KMS-11 (cell line): ENCODE data around the gene BRD7.

ENCODE experiments used
- H2AFZ ChIP-seq: fragments of 200-600 bp; sonication (generic); 2 replicates; pipeline ENCODE4 v1.6.1; 2016; ENCODE audit warnings: antibody characterized with exemption, mixed run types, low read depth
- H3K27ac ChIP-seq: fragments of 200-600 bp; sonication (generic); 2 replicates; pipeline ENCODE4 v1.6.1; 2016; ENCODE audit warnings: mild to moderate bottlenecking, mixed run types
- H3K27me3 ChIP-seq: fragments of 200-600 bp; sonication (generic); 2 replicates; pipeline ENCODE4 v1.6.1; 2017; ENCODE audit warnings: mild to moderate bottlenecking, low read depth, mixed run types, moderate library complexity; ENCODE audit not compliant: insufficient read depth
- H3K36me3 ChIP-seq: fragments of 200-600 bp; sonication (generic); 2 replicates; pipeline ENCODE4 v1.6.1; 2017; ENCODE audit warnings: mild to moderate bottlenecking, mixed run types; ENCODE audit not compliant: insufficient read depth
- H3K4me1 ChIP-seq: fragments of 200-600 bp; sonication (generic); 2 replicates; pipeline ENCODE4 v1.6.1; 2016; ENCODE audit warnings: mild to moderate bottlenecking, low read depth, mixed run types; ENCODE audit not compliant: poor library complexity, severe bottlenecking
- H3K4me2 ChIP-seq: fragments of 200-600 bp; sonication (generic); 2 replicates; pipeline ENCODE4 v1.7.0; 2016; ENCODE audit warnings: mild to moderate bottlenecking, mixed run types
- H3K4me3 ChIP-seq: fragments of 200-600 bp; sonication (generic); IDR thresholded peaks from 2 replicates; pipeline ENCODE4 v1.6.1; 2017; ENCODE audit warnings: low read depth, low read length, mixed read lengths; ENCODE audit not compliant: insufficient read depth
- H3K79me2 ChIP-seq: fragments of 200-600 bp; sonication (generic); 2 replicates; pipeline ENCODE4 v1.6.1; 2016; ENCODE audit warnings: low read depth, mixed run types; ENCODE audit not compliant: insufficient read depth
- H3K9ac ChIP-seq: fragments of 200-600 bp; sonication (generic); 2 replicates; pipeline ENCODE4 v1.6.1; 2016; ENCODE audit warnings: mild to moderate bottlenecking, mixed run types
- H4K20me1 ChIP-seq: fragments of 200-600 bp; sonication (generic); 2 replicates; pipeline ENCODE4 v1.6.1; 2016; ENCODE audit warnings: mild to moderate bottlenecking, mixed run types; ENCODE audit not compliant: insufficient read depth
- TF ChIP-seq, protein P1 (sequence below): fragments of 200-600 bp; sonication (generic); conservative IDR thresholded peaks from 2 replicates; pipeline ENCODE4 v1.6.1; 2017; ENCODE audit warnings: low read depth, mild to moderate bottlenecking, antibody characterized with exemption, low read length, moderate library complexity, mixed read lengths

BRD7 gene

GRCh38 chr16:50360779-50361178 is 8.0 kb downstream of the BRD7 start:
- Histone ChIP-seq H3K9ac (no peak overlapping the region), H4K20me1 (0 out of 2 replicates have a peak, but pooled peaks cover 6% of the 10 kb centered on the region), H3K4me1 (peaks cover 9% of the 10 kb centered on the region), H2AFZ (no peak overlapping the region), H3K79me2 (peaks cover 27% of the 10 kb centered on the region; the same call in 1 of the 2 replicates), H3K4me2 (no peak overlapping the region), H3K4me3 (no peak overlapping the region), H3K27ac (no peak overlapping the region), H3K36me3 (no peaks in the 10 kb centered on the region; the same call in 1 of the 2 replicates), H3K27me3 (no peaks in the 10 kb centered on the region)
- TF ChIP-seq, protein P1, sequence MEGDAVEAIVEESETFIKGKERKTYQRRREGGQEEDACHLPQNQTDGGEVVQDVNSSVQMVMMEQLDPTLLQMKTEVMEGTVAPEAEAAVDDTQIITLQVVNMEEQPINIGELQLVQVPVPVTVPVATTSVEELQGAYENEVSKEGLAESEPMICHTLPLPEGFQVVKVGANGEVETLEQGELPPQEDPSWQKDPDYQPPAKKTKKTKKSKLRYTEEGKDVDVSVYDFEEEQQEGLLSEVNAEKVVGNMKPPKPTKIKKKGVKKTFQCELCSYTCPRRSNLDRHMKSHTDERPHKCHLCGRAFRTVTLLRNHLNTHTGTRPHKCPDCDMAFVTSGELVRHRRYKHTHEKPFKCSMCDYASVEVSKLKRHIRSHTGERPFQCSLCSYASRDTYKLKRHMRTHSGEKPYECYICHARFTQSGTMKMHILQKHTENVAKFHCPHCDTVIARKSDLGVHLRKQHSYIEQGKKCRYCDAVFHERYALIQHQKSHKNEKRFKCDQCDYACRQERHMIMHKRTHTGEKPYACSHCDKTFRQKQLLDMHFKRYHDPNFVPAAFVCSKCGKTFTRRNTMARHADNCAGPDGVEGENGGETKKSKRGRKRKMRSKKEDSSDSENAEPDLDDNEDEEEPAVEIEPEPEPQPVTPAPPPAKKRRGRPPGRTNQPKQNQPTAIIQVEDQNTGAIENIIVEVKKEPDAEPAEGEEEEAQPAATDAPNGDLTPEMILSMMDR = no peak

DNA sequence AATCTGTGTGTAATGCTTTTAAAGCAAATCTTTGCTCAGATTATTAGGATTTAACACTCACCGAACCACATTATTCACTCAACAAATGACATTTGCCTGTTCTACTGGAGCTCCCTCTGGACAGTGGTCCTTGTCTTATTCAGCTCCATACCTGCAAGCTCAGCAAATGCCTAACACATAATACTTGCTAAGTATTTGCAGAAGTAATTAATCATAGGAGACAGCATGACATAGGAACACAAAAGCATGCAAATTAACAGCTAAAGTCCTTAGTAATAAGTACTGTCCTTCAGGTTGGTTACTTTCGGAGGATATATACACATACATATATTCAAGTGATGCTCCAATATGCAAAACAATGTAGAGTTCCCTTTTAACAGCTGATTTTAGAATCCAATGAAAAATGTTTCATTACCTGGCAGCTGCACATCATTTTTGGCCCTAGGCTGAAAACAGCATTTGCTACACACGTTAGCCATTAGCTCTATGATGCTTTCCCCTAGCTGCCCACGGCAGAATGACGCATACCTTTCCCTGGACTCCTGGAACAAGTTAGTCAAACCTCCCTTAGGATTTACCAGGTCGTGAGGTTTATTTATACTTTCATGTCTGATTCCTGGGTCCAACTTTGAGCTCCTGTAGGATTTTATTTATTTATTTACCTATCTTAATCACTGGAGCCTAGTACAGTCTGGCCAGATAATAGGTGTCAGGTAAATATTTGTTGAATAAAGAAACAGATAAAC is 8.6 kb downstream of the BRD7 start:
- H3K79me2 ChIP-seq = peaks cover 21% of the 10 kb centered on the region; the same call in 1 of the 2 replicates
- H4K20me1 ChIP-seq = 0 out of 2 replicates have a peak, but pooled peaks cover 6% of the 10 kb centered on the region
- no peak overlapping the region for H2AFZ ChIP-seq
- H3K4me2 ChIP-seq = no peak overlapping the region
- no peak overlapping the region for H3K27ac ChIP-seq
- no peaks in the 10 kb centered on the region; the same call in 1 of the 2 replicates for H3K36me3 ChIP-seq
- H3K9ac ChIP-seq = no peak overlapping the region
- peaks cover 9% of the 10 kb centered on the region for H3K4me1 ChIP-seq
- TF ChIP-seq, protein P1 = no peak
- no peaks in the 10 kb centered on the region for H3K27me3 ChIP-seq
- H3K4me3 ChIP-seq = no peak overlapping the region

DNA sequence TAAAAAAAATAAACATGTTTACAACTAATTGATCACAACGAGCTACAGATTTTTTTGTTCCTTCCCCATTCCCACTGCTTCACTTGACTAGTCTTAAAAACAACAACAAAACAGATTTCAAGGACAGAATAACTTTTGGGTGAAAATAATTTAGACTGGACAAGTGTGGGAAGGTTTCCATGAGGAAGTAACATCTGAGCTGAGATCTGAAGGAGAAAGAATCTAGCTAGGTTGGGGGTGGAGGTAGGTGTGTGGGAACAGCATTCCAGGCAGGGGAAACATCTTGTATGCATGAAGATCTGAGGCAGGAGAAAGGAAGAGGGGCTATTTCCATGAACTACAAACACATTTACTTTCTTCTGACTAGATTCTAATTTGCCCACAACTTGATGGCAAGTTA is 9.2 kb downstream of the BRD7 start:
- Histone ChIP-seq H4K20me1 (0 out of 2 replicates have a peak, but pooled peaks cover 6% of the 10 kb centered on the region), H3K4me2 (no peak overlapping the region), H3K79me2 (peaks cover 16% of the 10 kb centered on the region; the same call in 1 of the 2 replicates), H3K4me1 (peaks cover 9% of the 10 kb centered on the region), H3K27ac (no peak overlapping the region), H3K27me3 (no peaks in the 10 kb centered on the region), H3K36me3 (no peaks in the 10 kb centered on the region; the same call in 1 of the 2 replicates), H3K9ac (no peak overlapping the region), H3K4me3 (no peak overlapping the region), H2AFZ (no peak overlapping the region)
- TF ChIP-seq, protein P1 = no peak

GRCh38 chr16:50354629-50355456 is 13.9 kb downstream of the BRD7 start:
- H3K4me3 ChIP-seq = no peak overlapping the region
- no peaks in the 10 kb centered on the region; the same call in 1 of the 2 replicates for H3K79me2 ChIP-seq
- TF ChIP-seq, protein P1 = peak; percentile 86
- no peak overlapping the region for H2AFZ ChIP-seq
- H3K9ac ChIP-seq = no peak overlapping the region
- H3K27ac ChIP-seq = no peak overlapping the region
- no peak overlapping the region for H3K4me2 ChIP-seq
- no peaks in the 10 kb centered on the region for H3K4me1 ChIP-seq
- H4K20me1 ChIP-seq = no peaks in the 10 kb centered on the region
- peaks cover 6% of the 10 kb centered on the region; the same call in 1 of the 2 replicates for H3K36me3 ChIP-seq
- no peaks in the 10 kb centered on the region for H3K27me3 ChIP-seq
